Spinal cord (tissue), 10 donors: Measurements from ENCODE around the gene RANBP10. TPM values are rescaled to one million over a fixed set of nuclear protein-coding genes. Genes with fewer than 3 reads are reported as not detected.

Experiments used
- DNase-seq, 6 donors: peaks; one replicate each; pipeline versions ENCODE4 v3.0.0 to v3.0.0-alpha.2; 2013 to 2015; ENCODE audit warnings: low spot score in 6 of 6, low read depth in 4 of 6
- H3K27ac ChIP-seq: one replicate; pipeline ENCODE4 v1.5.1; 2013; ENCODE audit warnings: low read depth, low read length, control low read depth
- H3K27me3 ChIP-seq: one replicate; pipeline ENCODE4 v1.6.1; 2013; ENCODE audit warnings: low read length; ENCODE audit not compliant: control insufficient read depth, insufficient read depth
- H3K36me3 ChIP-seq: one replicate; pipeline ENCODE4 v1.6.1; 2013; ENCODE audit warnings: low read length; ENCODE audit not compliant: control insufficient read depth, insufficient read depth
- H3K4me1 ChIP-seq: one replicate; pipeline ENCODE4 v1.6.1; 2013; ENCODE audit warnings: low read length; ENCODE audit not compliant: control insufficient read depth, insufficient read depth
- H3K4me3 ChIP-seq: one replicate; pipeline ENCODE4 v1.5.1; 2013; ENCODE audit warnings: low read depth, low read length, control low read depth
- H3K9me3 ChIP-seq: one replicate; pipeline ENCODE4 v1.6.1; 2013; ENCODE audit warnings: low read length; ENCODE audit not compliant: control insufficient read depth, insufficient read depth
- WGBS: methylation state at CpG from one replicate; pipeline ENCODE4 v1.1.5; 2013; ENCODE audit warnings: missing lambda C conversion rate; ENCODE audit not compliant: insufficient coverage; 5-methylcytosine and 5-hydroxymethylcytosine counted together
- polyA plus RNA-seq, 2 donors: library from polyadenylated mRNA; unstranded; fragments of 120-200 nt; gene quantifications; one replicate each; pipeline ENCODE4 v1.2.1, GENCODE V29; 2013; ENCODE audit not compliant: insufficient read length in 2 of 2
- small RNA-seq: library from RNA; depleted of rRNA; stranded (forward); fragments of <200 nt; gene quantifications from one replicate; pipeline ENCODE3, GENCODE V24; 2014; ENCODE audit warnings: low replicate concordance
- total RNA-seq, 2 donors: library from RNA; depleted of rRNA in 1 of 2; stranded (reverse); fragments of 120-200 nt in 1 of 2; fragments of >200 nt in 1 of 2; gene quantifications; one replicate each; pipeline versions ENCODE4 v1.2.3 to v1.2.4, GENCODE V29; 2013 to 2014
- donor health status: healthy.

RANBP10 gene
- total and polyA plus RNA-seq, 4 donors = 6.7 to 25.6 (median 12.1) TPM

- Histone ChIP-seq H3K27ac (no peak overlapping the region), H3K4me1 (peaks cover 34% of the 10 kb centered on the region), H3K9me3 (no peaks in the 10 kb centered on the region), H3K27me3 (no peaks in the 10 kb centered on the region), H3K36me3 (peaks cover 44% of the 10 kb centered on the region), H3K4me3 (no peak overlapping the region)
- 100% methylated on average over 4 of the region's 7 CpGs for WGBS
- no peak for DNase-seq
Measured at GRCh38 chr16:67675999-67676398, 130.4 kb downstream of the RANBP10 start.

- no peak overlapping the region for H3K27ac ChIP-seq
Measured at GRCh38 chr16:67675579-67675935, 130.8 kb downstream of the RANBP10 start.

DNA sequence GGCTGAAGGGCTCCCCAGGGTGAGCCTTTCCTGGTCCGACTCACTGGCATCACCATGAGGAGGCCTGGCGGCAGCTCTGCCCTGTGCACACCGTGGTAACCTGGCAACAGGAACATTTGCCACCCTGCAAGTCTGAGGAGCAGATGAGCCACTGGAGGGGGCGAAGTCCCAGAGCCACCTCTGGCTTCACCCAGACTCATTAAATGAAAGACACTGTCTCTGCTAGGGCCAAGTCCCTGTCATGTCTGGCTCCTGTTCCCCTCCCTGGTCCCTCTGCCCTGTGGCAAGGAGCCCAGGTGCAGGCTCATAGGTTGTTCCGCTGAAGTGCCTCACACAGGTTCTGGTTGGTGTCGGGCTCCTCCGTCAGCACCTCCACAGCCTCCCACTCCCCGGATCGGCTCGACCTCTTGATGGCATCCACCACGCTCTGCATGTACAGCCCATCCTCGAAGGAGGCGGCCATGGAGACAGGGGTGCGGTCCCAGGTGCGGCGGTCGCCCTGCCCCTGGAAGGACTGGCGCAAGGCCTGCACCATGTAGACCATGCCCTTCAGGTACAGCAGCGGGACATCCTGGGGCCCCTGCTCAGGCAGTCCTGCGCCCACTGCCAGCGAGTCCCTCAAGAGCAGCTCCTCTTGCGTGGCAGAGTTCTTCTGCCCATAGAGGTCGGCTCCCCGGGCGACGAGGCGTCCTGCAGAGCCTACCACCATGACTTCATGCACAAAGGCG, 131.3 kb downstream of the RANBP10 start:
- no peak for DNase-seq
- Histone ChIP-seq H3K4me1 (peaks cover 34% of the 10 kb centered on the region), H3K27ac (no peak overlapping the region), H3K27me3 (no peaks in the 10 kb centered on the region), H3K4me3 (no peak overlapping the region), H3K9me3 (no peaks in the 10 kb centered on the region), H3K36me3 (peaks cover 36% of the 10 kb centered on the region)
- 87% methylated on average over 26 of the region's 28 CpGs for WGBS

More at GRCh38 chr16:67675579-67675935, 130.8 kb downstream of the RANBP10 start:
- WGBS = 97% methylated on average over 17 of the region's 17 CpGs
- no peaks in the 10 kb centered on the region for H3K27me3 ChIP-seq
- H3K4me3 ChIP-seq = no peak overlapping the region
- peaks cover 41% of the 10 kb centered on the region for H3K36me3 ChIP-seq
- H3K4me1 ChIP-seq = peaks cover 34% of the 10 kb centered on the region
- no peaks in the 10 kb centered on the region for H3K9me3 ChIP-seq
- no peak for DNase-seq

DNA sequence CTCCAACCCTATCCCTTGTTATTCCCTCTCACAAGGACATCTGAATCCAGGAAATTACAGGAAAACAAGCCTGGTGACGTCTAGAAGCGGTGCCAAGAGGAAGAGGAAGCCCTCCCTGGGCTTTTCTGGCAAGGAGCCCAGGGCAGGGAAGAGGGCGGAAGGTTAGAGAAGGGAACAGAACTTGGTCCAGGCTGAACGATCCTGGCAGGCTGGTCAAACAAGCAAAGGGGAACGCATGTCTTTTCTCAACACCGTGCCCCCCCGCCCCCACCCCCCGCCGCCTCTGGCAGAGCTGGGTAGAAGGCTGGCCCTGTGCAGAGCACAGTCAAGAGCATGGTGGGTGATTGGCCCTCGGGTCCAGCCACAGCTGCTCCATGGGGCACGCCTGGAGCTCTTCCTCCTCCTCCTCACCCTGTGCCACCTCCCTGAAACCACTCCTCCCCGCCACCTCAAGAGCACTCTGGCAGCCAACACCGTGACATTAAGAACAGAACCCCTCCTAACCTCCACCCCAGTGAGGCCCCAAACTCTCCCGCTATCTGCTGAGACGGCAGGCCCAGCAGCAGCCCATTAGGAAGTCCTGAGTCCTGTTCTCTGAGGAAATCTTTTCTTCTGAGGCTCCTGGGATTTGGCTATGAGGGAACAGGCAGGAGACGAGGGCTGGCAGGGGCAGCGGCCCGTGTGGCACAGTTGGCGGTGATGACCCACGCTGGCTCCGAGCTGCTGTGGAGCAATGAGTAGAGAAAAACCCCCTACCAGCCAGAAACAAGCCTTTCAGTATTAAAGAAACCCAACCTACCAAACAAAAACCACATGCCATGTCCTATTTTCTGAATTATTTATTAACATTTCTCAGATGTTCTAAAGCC, 132.4 kb downstream of the RANBP10 start:
- Histone ChIP-seq H3K27me3 (no peaks in the 10 kb centered on the region), H3K36me3 (peaks cover 28% of the 10 kb centered on the region), H3K27ac (peak overlapping the region; percentile 58), H3K9me3 (no peaks in the 10 kb centered on the region), H3K4me1 (peaks cover 33% of the 10 kb centered on the region), H3K4me3 (no peak overlapping the region)
- WGBS = 46% methylated on average over 13 of the region's 21 CpGs
- DNase-seq = peak in 2 of 6 donors; percentile 21 to 64

Small RNA genes lying within 50 kb of the gene (small RNA-seq; reads per million reads assigned to genes)
- not detected for gene AC040162.2

Other genes starting within 250 kb of the RANBP10 start
- gene CTCF, start 244.0 kb downstream of the RANBP10 start, total RNA-seq = 10 to 100 TPM; 39.7 to 44.0 TPM
- 10 to 100 TPM; 59.2 to 65.1 TPM for gene CTCF, start 244.0 kb downstream of the RANBP10 start, polyA plus RNA-seq
- gene CARMIL2, start 161.4 kb downstream of the RANBP10 start, total RNA-seq = 1 to 10 TPM; 2.0 to 3.4 TPM
- 10 to 100 TPM; 37.6 to 40.0 TPM for gene CARMIL2, start 161.4 kb downstream of the RANBP10 start, polyA plus RNA-seq
- gene ACD, start 146.3 kb downstream of the RANBP10 start, total RNA-seq = 10 to 100 TPM; 15.8 to 23.9 TPM
- 10 to 100 TPM; 39.7 to 49.3 TPM for gene ACD, start 146.3 kb downstream of the RANBP10 start, polyA plus RNA-seq
- 1 to 10 TPM; 7.2 to 8.3 TPM for gene PARD6A, start 145.6 kb downstream of the RANBP10 start, total RNA-seq
- gene PARD6A, start 145.6 kb downstream of the RANBP10 start, polyA plus RNA-seq = 10 to 100 TPM; 20.5 to 20.9 TPM
- 10 to 100 TPM in 1 of 2 donors, 1 to 10 TPM in 1; 9.5 to 29.4 TPM for gene ENKD1, start 139.8 kb downstream of the RANBP10 start, total RNA-seq
- gene ENKD1, start 139.8 kb downstream of the RANBP10 start, polyA plus RNA-seq = 10 to 100 TPM; 28.9 to 30.2 TPM
- 1 to 10 TPM; 2.8 to 6.9 TPM for gene C16orf86, start 139.7 kb downstream of the RANBP10 start, total RNA-seq
- 1 to 10 TPM; 4.2 to 6.2 TPM for gene C16orf86, start 139.7 kb downstream of the RANBP10 start, polyA plus RNA-seq
- gene GFOD2, start 87.2 kb downstream of the RANBP10 start, total RNA-seq = 10 to 100 TPM; 26.1 to 26.8 TPM
- 10 to 100 TPM; 48.0 to 56.0 TPM for gene GFOD2, start 87.2 kb downstream of the RANBP10 start, polyA plus RNA-seq
- gene TSNAXIP1, start 329 bp upstream of the RANBP10 start, total RNA-seq = 10 to 100 TPM in 1 of 2 donors, 1 to 10 TPM in 1; 4.3 to 11.7 TPM
- gene TSNAXIP1, start 329 bp upstream of the RANBP10 start, polyA plus RNA-seq = 10 to 100 TPM; 14.9 to 20.0 TPM
- 10 to 100 TPM; 22.4 to 39.7 TPM for gene THAP11, start 35.8 kb upstream of the RANBP10 start, total RNA-seq
- 10 to 100 TPM; 31.3 to 34.9 TPM for gene THAP11, start 35.8 kb upstream of the RANBP10 start, polyA plus RNA-seq
- 10 to 100 TPM; 47.7 to 82.6 TPM for gene NUTF2, start 40.4 kb upstream of the RANBP10 start, total RNA-seq
- 100 to 1,000 TPM; 138 to 150 TPM for gene NUTF2, start 40.4 kb upstream of the RANBP10 start, polyA plus RNA-seq
- gene CENPT, start 41.1 kb upstream of the RANBP10 start, total RNA-seq = 10 to 100 TPM; 22.1 to 50.8 TPM
- gene CENPT, start 41.1 kb upstream of the RANBP10 start, polyA plus RNA-seq = 10 to 100 TPM; 60.0 to 79.2 TPM
- 10 to 100 TPM; 40.8 to 46.7 TPM for gene EDC4, start 66.5 kb upstream of the RANBP10 start, total RNA-seq
- 10 to 100 TPM; 92.0 to 97.9 TPM for gene EDC4, start 66.5 kb upstream of the RANBP10 start, polyA plus RNA-seq
- gene NRN1L, start 78.3 kb upstream of the RANBP10 start, total RNA-seq = 1 to 10 TPM in 1 of 2 donors, under 1 TPM in 1; 0.89 to 2.5 TPM
- 1 to 10 TPM; 1.4 to 1.6 TPM for gene NRN1L, start 78.3 kb upstream of the RANBP10 start, polyA plus RNA-seq
- 10 to 100 TPM in 1 of 2 donors, 1 to 10 TPM in 1; 8.7 to 18.3 TPM for gene PSKH1, start 86.7 kb upstream of the RANBP10 start, total RNA-seq
- 10 to 100 TPM; 31.7 TPM for gene PSKH1, start 86.7 kb upstream of the RANBP10 start, polyA plus RNA-seq
- gene CTRL, start 125.3 kb upstream of the RANBP10 start, total RNA-seq = 1 to 10 TPM in 1 of 2 donors, under 1 TPM in 1; 0.89 to 1.4 TPM
- 1 to 10 TPM; 4.6 to 8.1 TPM for gene CTRL, start 125.3 kb upstream of the RANBP10 start, polyA plus RNA-seq
- gene PSMB10, start 130.3 kb upstream of the RANBP10 start, total RNA-seq = 10 to 100 TPM; 18.7 to 64.5 TPM
- gene PSMB10, start 130.3 kb upstream of the RANBP10 start, polyA plus RNA-seq = 10 to 100 TPM; 61.9 to 64.1 TPM
- gene LCAT, start 137.6 kb upstream of the RANBP10 start, total RNA-seq = 10 to 100 TPM in 1 of 2 donors, 1 to 10 TPM in 1; 5.8 to 18.4 TPM
- 10 to 100 TPM; 35.3 to 50.0 TPM for gene LCAT, start 137.6 kb upstream of the RANBP10 start, polyA plus RNA-seq
- gene SLC12A4, start 162.1 kb upstream of the RANBP10 start, total RNA-seq = 10 to 100 TPM; 31.8 to 45.4 TPM
- 10 to 100 TPM; 52.9 to 58.8 TPM for gene SLC12A4, start 162.1 kb upstream of the RANBP10 start, polyA plus RNA-seq
- under 1 TPM in 1 of 2 donors, not detected in 1; 0.11 TPM for gene DPEP3, start 173.9 kb upstream of the RANBP10 start, total RNA-seq
- under 1 TPM; 0.12 to 0.22 TPM for gene DPEP3, start 173.9 kb upstream of the RANBP10 start, polyA plus RNA-seq
- gene DPEP2, start 192.9 kb upstream of the RANBP10 start, total RNA-seq = 1 to 10 TPM; 2.7 to 3.0 TPM
- gene DPEP2, start 192.9 kb upstream of the RANBP10 start, polyA plus RNA-seq = 1 to 10 TPM; 1.0 to 2.3 TPM
- not detected for gene DPEP2NB, start 209.4 kb upstream of the RANBP10 start, total RNA-seq
- gene DPEP2NB, start 209.4 kb upstream of the RANBP10 start, polyA plus RNA-seq = not detected
- 1 to 10 TPM; 6.9 to 7.4 TPM for gene DDX28, start 216.7 kb upstream of the RANBP10 start, total RNA-seq
- gene DDX28, start 216.7 kb upstream of the RANBP10 start, polyA plus RNA-seq = 1 to 10 TPM; 8.2 to 9.7 TPM
- gene DUS2, start 216.7 kb upstream of the RANBP10 start, total RNA-seq = 10 to 100 TPM; 13.9 to 16.8 TPM
- gene DUS2, start 216.7 kb upstream of the RANBP10 start, polyA plus RNA-seq = 10 to 100 TPM; 13.3 to 17.2 TPM